Breast epithelium (tissue), 3 donors: ENCODE results near the gene GJA4.

Experiments
- CTCF ChIP-seq, 3 donors: fragments of 450-650 bp; IDR thresholded peaks; one replicate each; pipeline ENCODE4 v1.5.1; 2016 to 2017; ENCODE audit warnings: antibody characterized with exemption in 3 of 3, mild to moderate bottlenecking in 3 of 3, moderate library complexity in 3 of 3
- POLR2A ChIP-seq: fragments of 450-650 bp; IDR thresholded peaks from one replicate; pipeline ENCODE4 v1.6.1; 2016; ENCODE audit warnings: antibody characterized with exemption, mild to moderate bottlenecking, moderate library complexity
- POLR2AphosphoS5 ChIP-seq, 3 donors: sonication (generic); formaldehyde crosslinking; IDR thresholded peaks; one replicate each; pipeline ENCODE4 v1.6.1; 2017; ENCODE audit warnings: antibody characterized with exemption in 3 of 3

DNA sequence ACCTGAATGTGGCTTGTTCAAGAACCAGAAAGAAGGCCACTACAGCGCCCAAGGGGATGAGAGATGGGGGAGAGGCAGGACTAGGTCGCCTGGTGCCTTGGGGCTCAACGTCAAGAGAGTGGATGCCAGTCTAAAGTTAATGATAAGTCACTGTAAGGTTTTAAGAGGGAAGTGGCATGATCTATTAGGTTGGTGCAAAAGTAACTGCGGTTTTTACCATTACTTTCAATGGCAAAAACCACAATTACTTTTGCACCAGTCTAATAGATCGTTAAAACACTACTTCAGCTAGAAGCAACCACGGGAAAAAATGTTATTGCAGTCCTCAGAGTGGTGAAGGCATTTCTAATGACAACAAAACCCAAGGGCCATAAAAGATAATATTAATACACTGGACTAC lies 14.4 kb upstream of the GJA4 start:
- TF ChIP-seq CTCF (IDR thresholded peaks at IDR 0.05) (no peak), POLR2AphosphoS5 (IDR thresholded peaks at IDR 0.05) (no peak), POLR2A (no peak)
